Skin epidermis (tissue), 12 donors: ENCODE data around the gene NFATC2.

Experiments used
- H3K27ac ChIP-seq, 21 experiments: fragments of 200-600 bp; sonication (generic) in 11 of 21; one replicate each; pipeline ENCODE4 v1.5.0; 2020; ENCODE audit warnings: mild to moderate bottlenecking in 3 of 21, inconsistent platforms in 2 of 21, moderate library complexity in 2 of 21
- H3K4me3 ChIP-seq, 7 experiments: fragments of 200-600 bp; sonication (generic) in 2 of 7; one replicate each; pipeline ENCODE4 v1.5.0; 2020; ENCODE audit warnings: inconsistent platforms in 2 of 7, mild to moderate bottlenecking in 2 of 7, moderate library complexity in 1 of 7

NFATC2 gene

GRCh38 chr20:51505566-51505965 lies 37.0 kb downstream of the NFATC2 start:
- H3K27ac ChIP-seq: no peak overlapping the region
- H3K4me3 ChIP-seq: no peak overlapping the region

DNA sequence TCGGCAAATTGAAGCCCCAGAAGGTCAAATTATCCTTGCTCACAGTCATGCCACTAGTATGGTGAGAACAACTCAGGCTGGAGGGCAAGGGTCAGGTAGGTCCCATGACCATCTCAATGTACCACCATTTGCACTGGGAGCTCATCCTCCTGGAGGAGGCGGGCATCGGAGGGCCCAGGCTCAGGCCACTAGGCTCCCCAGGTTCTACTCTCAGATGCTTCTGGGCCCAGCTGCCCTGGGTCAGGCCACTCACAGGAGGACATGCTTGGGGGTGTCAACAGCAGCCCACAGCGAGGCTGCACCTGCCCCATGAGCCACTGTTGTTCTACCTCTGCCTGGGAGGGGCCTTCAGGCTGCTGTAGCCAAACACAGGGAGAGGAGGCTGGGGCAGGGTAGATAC lies 39.1 kb downstream of the NFATC2 start:
- Histone ChIP-seq H3K27ac (peak overlapping the region in 1 of 21 experiments; percentile 11), H3K4me3 (no peak overlapping the region)

GRCh38 chr20:51500936-51501335 lies 41.6 kb downstream of the NFATC2 start:
- Histone ChIP-seq H3K27ac (peak overlapping the region in 2 of 21 experiments; percentile 47), H3K4me3 (no peak overlapping the region)

DNA sequence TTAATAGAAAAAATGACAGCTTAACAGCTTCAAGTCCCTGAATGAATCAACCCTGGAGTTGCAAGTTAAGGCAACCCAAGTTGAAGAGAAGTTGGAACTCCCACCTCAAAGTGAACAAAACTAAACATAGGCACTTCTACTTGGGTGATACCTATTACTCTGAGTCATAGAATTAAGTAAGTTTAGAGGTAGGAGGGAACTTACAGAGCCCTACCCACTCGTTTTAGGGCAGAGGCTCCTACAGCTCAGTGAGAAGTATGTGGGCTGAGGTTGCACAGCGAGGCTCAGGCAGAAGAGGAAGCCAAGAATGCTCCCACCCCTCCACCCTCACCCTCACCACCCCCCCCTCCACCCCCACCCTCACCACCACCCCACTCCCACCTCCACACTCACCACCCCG lies 42.2 kb downstream of the NFATC2 start:
- no peak overlapping the region for H3K4me3 ChIP-seq
- peak overlapping the region in 3 of 21 experiments; percentile 43 to 81 (median 77) for H3K27ac ChIP-seq

- Histone ChIP-seq H3K27ac (peak overlapping the region in 5 of 21 experiments; percentile 1 to 81 (median 42)), H3K4me3 (no peak overlapping the region)
Observed at GRCh38 chr20:51498765-51499540, 43.6 kb downstream of the NFATC2 start.

DNA sequence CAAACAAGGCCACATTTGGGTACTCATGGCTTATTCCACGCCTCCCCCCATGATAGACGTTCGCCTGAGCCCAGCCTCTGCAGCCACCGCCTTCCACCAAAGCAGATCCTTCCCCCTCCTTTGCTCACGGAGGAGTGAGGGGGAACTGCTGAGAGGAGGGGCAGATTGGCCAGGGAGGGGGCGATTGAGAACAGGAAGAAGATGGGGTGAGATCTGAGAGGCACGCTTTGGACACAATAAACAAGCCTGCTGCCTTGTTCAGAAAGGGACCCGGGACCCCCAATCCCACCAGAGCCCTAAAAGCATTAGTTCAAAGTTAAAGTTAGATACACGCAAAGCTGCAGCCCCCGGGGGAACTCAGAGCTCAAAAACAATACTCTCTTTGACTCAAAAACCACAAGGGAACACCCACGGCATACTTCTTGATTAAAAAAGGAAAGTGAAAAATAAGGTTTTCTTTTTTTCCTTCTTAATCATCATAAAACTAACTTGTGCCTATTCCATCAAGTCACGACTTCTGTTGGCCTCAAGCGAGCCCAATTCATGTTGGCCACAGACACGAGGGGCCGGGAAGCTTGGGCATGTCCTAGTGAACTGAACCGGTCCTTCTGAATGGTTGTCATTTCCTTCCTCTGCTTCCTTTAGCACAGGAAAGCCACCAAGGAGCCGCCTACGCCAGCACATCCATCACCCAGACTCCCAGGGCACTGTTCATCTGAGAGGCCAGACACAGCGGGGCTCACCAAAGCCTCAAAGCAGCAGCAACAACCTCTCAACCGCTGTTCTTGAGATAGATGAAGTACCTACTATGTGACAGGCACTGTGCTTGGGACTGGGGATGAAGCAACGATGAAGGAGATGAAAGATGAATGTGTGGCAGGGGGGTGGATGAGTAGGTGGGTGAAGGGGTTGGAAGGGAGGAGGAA lies 44.7 kb downstream of the NFATC2 start:
- peak overlapping the region in 16 of 21 experiments; percentile 3 to 81 (median 32) for H3K27ac ChIP-seq

GRCh38 chr20:51496964-51497363 lies 45.6 kb downstream of the NFATC2 start:
- Histone ChIP-seq H3K27ac (peak overlapping the region in 7 of 21 experiments; percentile 10 to 81 (median 42)), H3K4me3 (no peak overlapping the region)

More for the DNA sequence above, 44.7 kb downstream of the NFATC2 start:
- H3K4me3 ChIP-seq: no peak overlapping the region

- peak overlapping the region in 4 of 21 experiments; percentile 24 to 81 (median 40) for H3K27ac ChIP-seq
Observed at GRCh38 chr20:51495921-51496545, 46.5 kb downstream of the NFATC2 start.

DNA sequence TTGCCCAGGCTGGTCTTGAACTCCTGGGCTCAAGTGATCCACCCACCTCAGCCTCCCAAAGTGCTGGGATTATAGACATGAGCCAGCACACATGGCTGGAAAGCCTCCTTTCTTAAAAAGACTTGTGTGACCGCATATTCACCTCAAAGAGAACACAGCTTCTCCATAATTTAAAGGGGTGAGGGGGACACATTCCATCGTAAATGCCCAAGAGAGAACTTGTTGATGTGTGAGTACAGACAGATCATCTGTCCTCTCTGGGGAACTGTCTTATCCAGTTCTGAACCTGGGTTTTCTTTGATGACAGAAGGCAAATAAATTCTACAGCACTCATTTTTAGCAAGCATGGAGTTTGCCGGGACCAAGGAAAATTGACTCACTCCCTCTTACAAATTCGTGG lies 47.2 kb downstream of the NFATC2 start:
- peak overlapping the region in 3 of 21 experiments; percentile 3 to 81 (median 37) for H3K27ac ChIP-seq
- no peak overlapping the region for H3K4me3 ChIP-seq

More at GRCh38 chr20:51495921-51496545, 46.5 kb downstream of the NFATC2 start:
- no peak overlapping the region for H3K4me3 ChIP-seq

GRCh38 chr20:51494241-51495110 lies 48.0 kb downstream of the NFATC2 start:
- Histone ChIP-seq H3K4me3 (no peak overlapping the region), H3K27ac (peak overlapping the region in 4 of 21 experiments; percentile 4 to 81 (median 42))

DNA sequence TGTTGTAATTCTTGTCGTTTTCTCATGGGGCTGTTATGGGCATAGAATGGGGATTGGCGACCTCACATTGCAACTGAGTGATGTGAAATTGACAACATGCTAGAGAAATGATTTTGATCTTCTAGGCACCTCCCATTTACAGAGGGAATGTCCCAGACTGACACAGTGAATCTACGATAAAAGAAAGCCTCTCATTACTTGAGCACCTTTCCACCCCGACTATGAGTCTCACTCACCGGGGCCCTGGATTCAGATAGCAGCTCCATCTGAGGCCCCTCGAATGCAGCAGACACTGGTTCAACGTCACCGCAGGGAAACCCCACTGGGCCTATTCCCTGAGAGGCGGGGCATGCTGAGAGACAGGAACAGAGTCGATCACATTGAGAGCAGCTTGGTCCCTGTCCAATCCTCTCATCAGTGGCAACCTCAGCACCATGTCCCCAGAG lies 49.1 kb downstream of the NFATC2 start:
- Histone ChIP-seq H3K4me3 (no peak overlapping the region), H3K27ac (peak overlapping the region in 4 of 21 experiments; percentile 4 to 86 (median 82))

- H3K4me3 ChIP-seq: peak overlapping the region in 2 of 7 experiments; percentile 21 to 31
Observed at GRCh38 chr20:51492167-51493092, 50.1 kb downstream of the NFATC2 start.

GRCh38 chr20:51491393-51491792 lies 51.1 kb downstream of the NFATC2 start:
- no peak overlapping the region for H3K4me3 ChIP-seq
- peak overlapping the region in 6 of 21 experiments; percentile 69 to 86 (median 76) for H3K27ac ChIP-seq

More at GRCh38 chr20:51492167-51493092, 50.1 kb downstream of the NFATC2 start:
- H3K27ac ChIP-seq: peak overlapping the region in 16 of 21 experiments; percentile 9 to 86 (median 68)

- Histone ChIP-seq H3K4me3 (no peak overlapping the region), H3K27ac (no peak overlapping the region)
Observed at GRCh38 chr20:51490635-51491034, 51.9 kb downstream of the NFATC2 start.

GRCh38 chr20:51489611-51490010 lies 52.9 kb downstream of the NFATC2 start:
- H3K4me3 ChIP-seq: no peak overlapping the region
- no peak overlapping the region for H3K27ac ChIP-seq

DNA sequence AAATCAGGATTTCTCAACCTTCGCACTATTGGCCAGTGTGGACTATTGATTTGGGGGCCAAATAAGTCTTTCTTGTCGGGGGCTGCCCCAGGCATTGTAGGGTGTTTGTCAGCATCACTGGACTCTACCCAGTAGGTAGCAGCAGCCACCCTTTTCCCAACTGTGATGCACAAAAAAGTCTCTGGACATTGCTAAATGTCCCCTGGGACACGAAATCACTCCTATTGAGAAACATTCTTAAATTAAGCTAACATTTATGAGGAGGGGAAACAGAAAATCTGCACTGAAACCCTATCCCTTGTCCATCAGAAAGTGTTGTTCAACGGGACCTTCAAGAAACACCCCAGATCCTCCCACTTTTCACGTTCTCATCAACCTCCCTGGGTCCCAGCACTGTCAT lies 54.2 kb downstream of the NFATC2 start:
- no peak overlapping the region for H3K4me3 ChIP-seq
- peak overlapping the region in 4 of 21 experiments; percentile 2 to 43 (median 24) for H3K27ac ChIP-seq

GRCh38 chr20:51487565-51488268 lies 54.8 kb downstream of the NFATC2 start:
- H3K27ac ChIP-seq: peak overlapping the region in 14 of 21 experiments; percentile 8 to 56 (median 30)

More at GRCh38 chr20:51487565-51488268, 54.8 kb downstream of the NFATC2 start:
- no peak overlapping the region for H3K4me3 ChIP-seq
